T47D (cell line): Measurements from ENCODE around the gene MAOB.

Experiments used
- DNase-seq, 2 experiments: peaks; one replicate each; pipeline versions ENCODE4 v3.0.0 to v3.0.0-alpha.2; 2011 to 2012; ENCODE audit warnings: low read depth in 1 of 2, low spot score in 1 of 2
- JUND ChIP-seq: IDR thresholded peaks from 2 replicates; pipeline ENCODE4 v1.6.1; 2012; ENCODE audit warnings: low read depth
- in situ Hi-C: cut with HindIII; loops from 2 replicates; pipeline ENCODE4 v1.10.0; 2016; ENCODE audit warnings: low sequenced_read_pairs, low pct_unique_long_range_greater_than_20kb

The MAOB gene

DNA sequence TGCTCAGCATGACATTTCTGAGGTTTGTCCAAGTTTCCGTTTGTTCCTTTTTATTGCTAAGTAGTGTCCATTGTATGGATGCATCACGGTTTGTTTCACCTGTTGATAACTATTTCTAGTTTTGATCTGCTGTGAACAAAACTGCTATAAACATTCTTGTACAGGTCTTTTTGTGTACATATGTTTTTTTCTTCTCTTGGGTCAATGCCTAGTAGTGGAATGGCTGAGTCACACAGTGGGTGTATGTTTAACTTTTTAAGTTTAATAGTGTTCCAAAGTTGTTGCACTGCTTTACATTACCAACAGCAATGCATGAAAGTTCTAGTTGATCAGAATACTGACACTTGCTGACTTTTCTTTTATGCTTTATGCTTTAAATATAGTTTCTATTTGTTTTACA is 76.7 kb downstream of the MAOB start:
- DNase-seq: no peak
- TF ChIP-seq JUND: no peak

DNA sequence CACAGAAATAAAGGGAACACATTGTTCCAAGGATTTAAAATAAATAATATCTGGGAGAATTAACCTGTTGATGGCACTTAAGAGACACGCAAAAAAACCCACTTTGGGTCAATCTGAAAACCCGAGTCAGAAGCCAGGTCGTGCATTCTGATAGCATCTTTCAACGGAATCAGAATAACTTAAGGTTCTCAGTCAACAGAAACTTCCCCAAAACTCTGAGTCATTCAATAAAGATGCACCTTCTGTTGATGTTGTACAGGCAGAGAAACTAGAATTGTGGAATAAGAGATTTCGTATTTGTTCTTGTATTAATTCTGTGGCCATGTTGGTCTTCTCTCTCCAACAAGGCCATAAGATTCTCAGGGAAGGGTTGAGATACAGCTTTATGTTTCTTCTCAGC is 78.2 kb downstream of the MAOB start:
- no peak for TF ChIP-seq JUND
- DNase-seq: no peak
- in situ Hi-C loops: no loop called here

More for the DNA sequence above, 76.7 kb downstream of the MAOB start:
- in situ Hi-C loops: no loop called here

- in situ Hi-C loops: no loop called here
- no peak for DNase-seq
- no peak for TF ChIP-seq JUND
These were observed 96.2 kb downstream of the MAOB start for GRCh38 chrX:43785930-43786591.

DNA sequence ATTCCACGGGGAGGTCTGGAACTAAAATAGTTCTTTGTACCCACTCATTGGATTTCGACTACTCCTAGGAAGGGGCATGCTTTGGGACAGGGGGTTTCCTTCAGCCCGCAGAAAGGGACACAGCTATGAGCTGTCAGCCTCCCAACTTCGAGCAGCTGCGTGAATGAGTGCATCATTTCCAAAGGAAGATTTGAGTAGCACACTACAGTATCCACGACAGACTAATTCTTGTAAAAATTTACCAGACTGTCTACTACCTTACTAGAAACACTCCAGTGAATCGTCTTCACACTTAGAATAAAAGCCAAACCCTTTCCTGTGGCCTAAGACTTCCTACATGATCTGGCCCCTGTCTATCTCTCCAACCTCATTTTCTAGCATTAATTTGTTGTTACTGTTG is 124.2 kb downstream of the MAOB start:
- DNase-seq: no peak
- no peak for TF ChIP-seq JUND
- in situ Hi-C loops: no loop called here

- no peak for TF ChIP-seq JUND
- in situ Hi-C loops: no loop called here
- DNase-seq: no peak
These were observed 126.2 kb downstream of the MAOB start for GRCh38 chrX:43756076-43756475.

- no peak for TF ChIP-seq JUND
- DNase-seq: no peak
- in situ Hi-C loops: no loop called here
These were observed 128.6 kb downstream of the MAOB start for GRCh38 chrX:43753637-43754036.

- peak; percentile 27 to 81 for DNase-seq
- no peak for TF ChIP-seq JUND
- in situ Hi-C loops: no loop called here
These were observed 132.0 kb downstream of the MAOB start for GRCh38 chrX:43750248-43750676.

- DNase-seq: no peak
- TF ChIP-seq JUND: no peak
- in situ Hi-C loops: no loop called here
These were observed 134.8 kb downstream of the MAOB start for GRCh38 chrX:43747476-43747875.

- DNase-seq: no peak
- TF ChIP-seq JUND: no peak
- in situ Hi-C loops: no loop called here
These were observed 136.1 kb downstream of the MAOB start for GRCh38 chrX:43745938-43746721.

DNA sequence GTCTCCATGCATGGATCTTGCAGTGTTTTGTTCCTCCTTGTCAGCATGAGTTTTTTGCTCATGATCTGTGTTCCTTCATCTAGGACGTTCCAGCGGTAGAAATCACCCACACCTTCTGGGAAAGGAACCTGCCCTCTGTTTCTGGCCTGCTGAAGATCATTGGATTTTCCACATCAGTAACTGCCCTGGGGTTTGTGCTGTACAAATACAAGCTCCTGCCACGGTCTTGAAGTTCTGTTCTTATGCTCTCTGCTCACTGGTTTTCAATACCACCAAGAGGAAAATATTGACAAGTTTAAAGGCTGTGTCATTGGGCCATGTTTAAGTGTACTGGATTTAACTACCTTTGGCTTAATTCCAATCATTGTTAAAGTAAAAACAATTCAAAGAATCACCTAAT is 138.0 kb downstream of the MAOB start:
- in situ Hi-C loops: no loop called here
- no peak for DNase-seq
- no peak for TF ChIP-seq JUND

GRCh38 chrX:43743100-43743822 is 139.0 kb downstream of the MAOB start:
- in situ Hi-C loops: no loop called here
- TF ChIP-seq JUND: no peak
- DNase-seq: no peak

GRCh38 chrX:43741843-43742573 is 140.2 kb downstream of the MAOB start:
- in situ Hi-C loops: no loop called here
- DNase-seq: peak in 1 of 2 experiments; percentile 52
- no peak for TF ChIP-seq JUND
